OCI-LY1 (cell line): Measurements from ENCODE around the gene P3R3URF.

Experiments
- CTCF ChIP-seq: fragments of 200-600 bp; sonication (generic), shearing (Covaris generic); IDR thresholded peaks from 2 replicates; pipeline ENCODE4 v1.5.1; 2017; ENCODE audit warnings: mild to moderate bottlenecking, antibody characterized with exemption, low read length, moderate library complexity, mixed read lengths
- EZH2 ChIP-seq: fragments of 200-600 bp; sonication (generic), shearing (Covaris generic); IDR thresholded peaks from 2 replicates; pipeline ENCODE4 v1.8.0; 2017; ENCODE audit warnings: borderline replicate concordance, mixed run types, mild to moderate bottlenecking, antibody characterized with exemption, low read length, moderate library complexity, mixed read lengths

DNA sequence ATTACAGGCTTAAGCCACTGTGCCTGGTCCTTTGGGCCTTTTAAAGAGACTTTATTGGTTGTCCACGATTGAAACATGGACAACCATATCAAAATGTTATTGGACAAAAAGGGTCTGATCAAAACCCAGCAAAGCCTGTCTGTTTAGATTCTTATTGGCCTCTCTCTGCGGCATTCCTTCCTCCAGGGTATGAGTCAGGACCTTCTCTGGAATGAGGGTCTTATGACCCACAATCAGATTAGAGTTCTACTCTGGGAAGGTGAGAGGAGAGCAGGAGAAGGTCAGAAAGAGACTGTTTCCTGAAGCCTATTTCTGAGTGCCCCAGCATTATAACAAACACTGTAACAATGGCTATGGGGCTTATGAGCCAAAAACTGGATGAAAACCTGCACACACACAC, 34.8 kb upstream of the P3R3URF start:
- TF ChIP-seq CTCF, result no peak
- TF ChIP-seq EZH2, result no peak
